Omental fat pad (tissue), 4 donors: ENCODE data around the gene ELFN2. TPM values are rescaled to one million over a fixed set of nuclear protein-coding genes. Genes with fewer than 3 reads are reported as not detected.

Source experiments
- ATAC-seq: fragments of 150-250 bp; one replicate; pipeline ENCODE4 v1.9.1; 2016; ENCODE audit warnings: mild to moderate bottlenecking, moderate library complexity; ENCODE audit not compliant: low FRiP score
- DNase-seq: peaks from one replicate; pipeline ENCODE4 v3.0.0-alpha.2; 2019; ENCODE audit warnings: low spot score
- CTCF ChIP-seq, 3 donors: fragments of 450-650 bp; IDR thresholded peaks; one replicate each; pipeline ENCODE4 v1.5.1; 2016 to 2017; ENCODE audit warnings: antibody characterized with exemption in 3 of 3, mild to moderate bottlenecking in 3 of 3, moderate library complexity in 2 of 3
- total RNA-seq, 4 donors: library from RNA; depleted of rRNA; stranded (reverse); fragments of >200 nt; gene quantifications; one replicate each; pipeline ENCODE4 v1.1.0, GENCODE V29; 2016

The ELFN2 gene
- total RNA-seq, 4 donors from 2014 or later, result 0.32 TPM; not detected in 3

GRCh38 chr22:37345863-37346504 is 81.3 kb downstream of the ELFN2 start:
- no peak for TF ChIP-seq CTCF (IDR thresholded peaks at IDR 0.05)
- DNase-seq, result no peak
- ATAC-seq, result no peak

- ATAC-seq (no peak), DNase-seq (no peak)
- TF ChIP-seq CTCF (IDR thresholded peaks at IDR 0.05), result no peak
These were observed 82.4 kb downstream of the ELFN2 start for GRCh38 chr22:37344735-37345449.

GRCh38 chr22:37343863-37344734 is 83.2 kb downstream of the ELFN2 start:
- DNase-seq, result no peak
- TF ChIP-seq CTCF (IDR thresholded peaks at IDR 0.05), result no peak
- ATAC-seq, result no peak

- no peak for DNase-seq
- ATAC-seq, result no peak
- no peak for TF ChIP-seq CTCF (IDR thresholded peaks at IDR 0.05)
These were observed 83.9 kb downstream of the ELFN2 start for GRCh38 chr22:37343348-37343747.

- no peak for TF ChIP-seq CTCF (IDR thresholded peaks at IDR 0.05)
- ATAC-seq (no peak), DNase-seq (no peak)
These were observed 85.2 kb downstream of the ELFN2 start for GRCh38 chr22:37342065-37342464.

GRCh38 chr22:37340331-37341262 is 86.7 kb downstream of the ELFN2 start:
- TF ChIP-seq CTCF (IDR thresholded peaks at IDR 0.05), result no peak
- DNase-seq (no peak), ATAC-seq (no peak)
